ENCODE results near the gene AKAP13. TPM values are rescaled to one million over a fixed set of nuclear protein-coding genes. Genes with fewer than 3 reads are reported as not detected.

Gene AKAP13, protein sequence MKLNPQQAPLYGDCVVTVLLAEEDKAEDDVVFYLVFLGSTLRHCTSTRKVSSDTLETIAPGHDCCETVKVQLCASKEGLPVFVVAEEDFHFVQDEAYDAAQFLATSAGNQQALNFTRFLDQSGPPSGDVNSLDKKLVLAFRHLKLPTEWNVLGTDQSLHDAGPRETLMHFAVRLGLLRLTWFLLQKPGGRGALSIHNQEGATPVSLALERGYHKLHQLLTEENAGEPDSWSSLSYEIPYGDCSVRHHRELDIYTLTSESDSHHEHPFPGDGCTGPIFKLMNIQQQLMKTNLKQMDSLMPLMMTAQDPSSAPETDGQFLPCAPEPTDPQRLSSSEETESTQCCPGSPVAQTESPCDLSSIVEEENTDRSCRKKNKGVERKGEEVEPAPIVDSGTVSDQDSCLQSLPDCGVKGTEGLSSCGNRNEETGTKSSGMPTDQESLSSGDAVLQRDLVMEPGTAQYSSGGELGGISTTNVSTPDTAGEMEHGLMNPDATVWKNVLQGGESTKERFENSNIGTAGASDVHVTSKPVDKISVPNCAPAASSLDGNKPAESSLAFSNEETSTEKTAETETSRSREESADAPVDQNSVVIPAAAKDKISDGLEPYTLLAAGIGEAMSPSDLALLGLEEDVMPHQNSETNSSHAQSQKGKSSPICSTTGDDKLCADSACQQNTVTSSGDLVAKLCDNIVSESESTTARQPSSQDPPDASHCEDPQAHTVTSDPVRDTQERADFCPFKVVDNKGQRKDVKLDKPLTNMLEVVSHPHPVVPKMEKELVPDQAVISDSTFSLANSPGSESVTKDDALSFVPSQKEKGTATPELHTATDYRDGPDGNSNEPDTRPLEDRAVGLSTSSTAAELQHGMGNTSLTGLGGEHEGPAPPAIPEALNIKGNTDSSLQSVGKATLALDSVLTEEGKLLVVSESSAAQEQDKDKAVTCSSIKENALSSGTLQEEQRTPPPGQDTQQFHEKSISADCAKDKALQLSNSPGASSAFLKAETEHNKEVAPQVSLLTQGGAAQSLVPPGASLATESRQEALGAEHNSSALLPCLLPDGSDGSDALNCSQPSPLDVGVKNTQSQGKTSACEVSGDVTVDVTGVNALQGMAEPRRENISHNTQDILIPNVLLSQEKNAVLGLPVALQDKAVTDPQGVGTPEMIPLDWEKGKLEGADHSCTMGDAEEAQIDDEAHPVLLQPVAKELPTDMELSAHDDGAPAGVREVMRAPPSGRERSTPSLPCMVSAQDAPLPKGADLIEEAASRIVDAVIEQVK (N-terminal part only)
- total RNA-seq = 60.5 and 87.2 TPM in 2 replicates

DNA sequence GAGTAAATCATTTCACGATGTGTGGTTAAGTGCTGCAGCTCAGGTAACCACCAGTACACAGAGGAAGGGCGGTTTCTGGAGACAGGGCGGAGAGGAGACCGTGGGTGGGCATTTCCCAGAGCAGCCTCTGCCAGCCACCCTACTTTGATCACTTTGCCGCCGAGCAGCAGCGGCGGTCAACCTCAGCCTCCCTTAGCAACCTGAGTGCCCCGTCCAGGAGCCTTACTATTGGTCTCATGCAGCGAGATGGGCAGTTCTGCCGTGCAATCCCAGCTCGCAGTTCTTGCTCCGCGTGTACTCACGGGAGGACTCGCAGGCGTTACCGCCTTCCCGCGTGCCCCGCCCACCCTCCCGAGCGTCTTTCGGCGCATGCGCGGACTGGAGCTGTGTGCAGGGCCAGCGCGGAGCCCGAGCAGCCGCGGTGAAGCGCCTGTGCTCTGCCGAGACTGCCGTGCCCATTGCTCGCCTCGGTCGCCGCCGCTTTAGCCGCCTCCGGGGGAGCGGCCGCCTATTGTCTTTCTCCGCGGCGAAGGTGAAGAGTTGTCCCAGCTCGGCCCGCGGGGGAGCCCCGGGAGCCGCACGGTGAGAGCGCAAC is at the start of gene AKAP13:
Gene AKAP13 (plus strand): TSS at position 387 of the 595 bp plus-strand sequence. CDS start 105,118 bp downstream, outside the sequence.

DNA sequence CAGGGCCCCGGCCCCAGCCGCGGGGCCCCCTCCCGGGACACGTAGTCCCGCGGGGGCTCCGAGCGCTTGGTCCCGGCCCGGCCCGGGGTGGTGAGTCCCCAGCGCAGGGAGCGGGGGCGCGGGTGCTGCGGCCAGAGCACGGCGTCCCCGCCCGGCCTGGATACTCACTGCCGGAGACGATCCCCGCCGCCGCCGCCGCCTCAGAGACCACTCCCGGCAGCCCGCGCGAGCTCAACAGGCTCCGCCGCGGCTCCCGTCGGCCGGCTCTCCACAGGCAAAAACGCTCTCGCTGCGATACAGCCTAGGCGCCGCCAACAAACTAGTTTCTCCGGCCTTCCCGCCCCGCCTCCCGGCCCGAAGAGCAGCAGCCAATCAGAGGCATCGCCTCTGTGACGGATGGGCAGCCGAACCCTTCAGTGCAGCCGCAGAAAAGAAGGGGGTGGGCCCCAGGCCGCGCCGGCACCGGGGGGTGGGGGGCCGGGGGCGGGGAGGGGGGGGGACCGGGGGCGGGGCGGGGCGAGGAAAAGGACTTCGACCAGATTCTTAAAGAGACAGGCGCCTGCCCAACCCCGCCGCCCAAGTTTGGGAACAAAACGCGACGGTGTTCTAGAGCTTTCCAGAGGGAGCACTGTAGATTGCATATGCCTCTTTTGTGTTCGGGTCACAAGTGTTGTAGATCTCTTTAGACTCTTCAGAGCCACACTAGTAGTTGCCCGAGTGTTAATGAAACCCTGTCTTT is 414.4 kb downstream of the AKAP13 start, which contains the start of gene KLHL25:
Gene KLHL25 (minus strand): TSS at position 328 of the 739 bp plus-strand sequence. CDS start 25,115 bp downstream, outside the sequence.

All from smooth muscle cell of the pulmonary artery (primary cell).